ENCODE data around the gene ZYX. TPM values are rescaled to one million over a fixed set of nuclear protein-coding genes. Genes with fewer than 3 reads are reported as not detected.

ZYX gene
- total RNA-seq, 1 experiment from 2014 or later, result 237 TPM

GRCh38 chr7:143434660-143435059 lies 53.5 kb downstream of the ZYX start:
- Histone ChIP-seq H3K79me1 (ENCODE audit: insufficient read depth, low read depth, low read length, poor library complexity, severe bottlenecking) (no peaks in the 10 kb centered on the region), H3K14ac (ENCODE audit: insufficient read depth, low read length) (no peak overlapping the region), H4K20me1 (ENCODE audit: control insufficient read depth, insufficient read depth, insufficient read length) (no peaks in the 10 kb centered on the region), H2AFZ (ENCODE audit: low read length) (no peak overlapping the region), H3K18ac (ENCODE audit: insufficient read length, low read depth, low read length) (no peak overlapping the region), H2BK120ac (ENCODE audit: low read depth, low read length, poor library complexity, severe bottlenecking) (no peak overlapping the region), H4K91ac (ENCODE audit: insufficient read length, low read depth, low read length) (no peak overlapping the region), H3K27me3 (ENCODE audit: insufficient read depth, low read length) (no peaks in the 10 kb centered on the region), H3K23me2 (ENCODE audit: insufficient read length, low read depth, low read length, poor library complexity, severe bottlenecking) (no peaks in the 10 kb centered on the region), H3T11ph (ENCODE audit: low read length) (no peak overlapping the region), H2BK20ac (ENCODE audit: low read depth, low read length, poor library complexity, severe bottlenecking) (no peak overlapping the region), H3K4me2 (ENCODE audit: insufficient read depth, insufficient read length, low read length) (no peak overlapping the region), H3K79me2 (ENCODE audit: insufficient read depth, low read length) (no peaks in the 10 kb centered on the region), H3K23ac (ENCODE audit: insufficient read length, low read depth, low read length) (no peak overlapping the region), H2BK12ac (ENCODE audit: insufficient read length, low read depth, low read length) (no peak overlapping the region), H3K4me1 (ENCODE audit: insufficient read depth, low read length) (peaks cover 7% of the 10 kb centered on the region; the same call in 1 of the 2 replicates), H2BK15ac (ENCODE audit: low read depth, low read length) (no peak overlapping the region), H3K4ac (ENCODE audit: low read depth, low read length) (no peak overlapping the region), H3K9me3 (ENCODE audit: control insufficient read depth, low read depth, low read length) (no peaks in the 10 kb centered on the region), H2AK5ac (ENCODE audit: insufficient read length, low read length) (no peak overlapping the region), H3K56ac (ENCODE audit: insufficient read length, low read depth, low read length) (no peak overlapping the region), H3K9ac (ENCODE audit: extremely low read depth, insufficient read length, low read length) (no peak overlapping the region), H4K8ac (replicated peaks; ENCODE audit: insufficient read length, low read depth, low read length) (no peak overlapping the region), H4K5ac (ENCODE audit: insufficient read length, low read depth, low read length) (no peak overlapping the region), H3K27ac (ENCODE audit: insufficient read length, low read depth, low read length) (no peak overlapping the region), H2BK5ac (ENCODE audit: insufficient read length, low read length) (no peak overlapping the region)
- Mint-ChIP-seq H3K4me3 (no peak overlapping the region), H3K27ac (no peak overlapping the region), H3K9me3 (no peaks in the 10 kb centered on the region), H3K4me1 (peaks cover 21% of the 10 kb centered on the region in 2 experiments), H3K27me3 (ENCODE audit: low read depth) (no peaks in the 10 kb centered on the region; the same call in 1 of the 2 replicates), H3K36me3 (ENCODE audit: insufficient read depth in 1 of 3, low read depth in 3 of 3) (no peaks in the 10 kb centered on the region; a peak in 1 of 7 replicates)
- no CpG with 5 or more reads among the region's 9 CpGs for WGBS (ENCODE audit: extremely low coverage, insufficient read length, low lambda C conversion rate)
- TF ChIP-seq CTCF (conservative IDR thresholded peaks at IDR 0.05), result no peak
- no peak for DNase-seq
